Measurements from ENCODE around the gene RBM33. TPM values are rescaled to one million over a fixed set of nuclear protein-coding genes. Genes with fewer than 3 reads are reported as not detected.

RBM33 gene
- total RNA-seq, 1 experiment from 2014 or later = 73.6 TPM

DNA sequence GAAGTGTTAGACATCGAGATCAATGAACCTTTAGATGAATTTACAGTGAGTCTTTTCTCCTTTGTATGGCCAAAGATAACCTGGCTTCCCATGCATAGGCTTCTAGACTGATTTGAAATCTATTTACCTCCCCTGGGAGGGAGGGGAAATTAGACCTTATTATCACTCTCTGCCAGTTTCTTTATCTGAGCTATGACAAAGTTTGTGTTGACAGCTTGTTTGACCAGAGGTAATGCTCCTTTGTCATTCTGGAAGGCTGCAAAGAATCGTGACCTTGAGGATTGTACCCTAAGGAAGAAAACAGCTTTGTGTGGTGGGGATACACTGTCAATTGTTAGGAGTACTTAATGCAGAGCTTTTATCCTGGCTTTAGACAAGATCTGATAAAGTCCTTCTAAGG lies 36.4 kb downstream of the RBM33 start:
- ChIA-PET CTCF (no interaction called here), POLR2A (ENCODE audit: low non-redundant PET) (no interaction called here)
- peaks cover 15% of the 10 kb centered on the region for H3K4me1 ChIP-seq (ENCODE audit: insufficient read depth, low read length, poor library complexity, severe bottlenecking)

DNA sequence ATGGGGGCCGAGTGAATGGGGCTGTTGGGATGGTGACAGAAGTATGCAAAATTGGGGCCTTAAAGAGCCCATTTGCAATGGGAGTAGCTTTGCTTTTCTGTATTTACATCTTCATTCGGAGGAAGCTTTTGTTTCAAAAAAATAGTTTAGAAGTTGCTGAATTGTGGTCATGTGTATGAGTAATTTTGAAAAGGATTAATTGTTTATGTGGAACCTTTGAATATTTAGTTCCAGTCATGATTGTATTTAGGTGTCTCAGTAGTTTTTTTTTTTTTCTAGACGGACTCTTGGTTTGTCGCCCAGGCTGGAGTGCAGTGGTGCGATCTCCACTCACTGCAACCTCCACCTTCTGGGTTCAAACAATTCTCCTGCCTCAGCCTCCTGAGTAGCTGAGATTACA lies 37.2 kb downstream of the RBM33 start:
- Histone ChIP-seq H3K27ac (ENCODE audit: low read depth, low read length, poor library complexity, severe bottlenecking) (no peak overlapping the region), H3K4me3 (ENCODE audit: low read depth, low read length, poor library complexity, severe bottlenecking) (no peak overlapping the region), H3K9me3 (ENCODE audit: low read depth, low read length, poor library complexity, severe bottlenecking) (no peaks in the 10 kb centered on the region), H3K27me3 (replicated peaks; ENCODE audit: insufficient read depth, low read depth, low read length, poor library complexity) (no peaks in the 10 kb centered on the region), H3K4me1 (ENCODE audit: insufficient read depth, low read length, poor library complexity, severe bottlenecking) (peaks cover 11% of the 10 kb centered on the region), H3K36me3 (ENCODE audit: insufficient read depth, low read length, poor library complexity, severe bottlenecking) (peaks cover 18% of the 10 kb centered on the region)
- CTCF ChIA-PET = no interaction called here
- POLR2A ChIA-PET (ENCODE audit: low non-redundant PET) = no interaction called here
- TF ChIP-seq, protein P1, sequence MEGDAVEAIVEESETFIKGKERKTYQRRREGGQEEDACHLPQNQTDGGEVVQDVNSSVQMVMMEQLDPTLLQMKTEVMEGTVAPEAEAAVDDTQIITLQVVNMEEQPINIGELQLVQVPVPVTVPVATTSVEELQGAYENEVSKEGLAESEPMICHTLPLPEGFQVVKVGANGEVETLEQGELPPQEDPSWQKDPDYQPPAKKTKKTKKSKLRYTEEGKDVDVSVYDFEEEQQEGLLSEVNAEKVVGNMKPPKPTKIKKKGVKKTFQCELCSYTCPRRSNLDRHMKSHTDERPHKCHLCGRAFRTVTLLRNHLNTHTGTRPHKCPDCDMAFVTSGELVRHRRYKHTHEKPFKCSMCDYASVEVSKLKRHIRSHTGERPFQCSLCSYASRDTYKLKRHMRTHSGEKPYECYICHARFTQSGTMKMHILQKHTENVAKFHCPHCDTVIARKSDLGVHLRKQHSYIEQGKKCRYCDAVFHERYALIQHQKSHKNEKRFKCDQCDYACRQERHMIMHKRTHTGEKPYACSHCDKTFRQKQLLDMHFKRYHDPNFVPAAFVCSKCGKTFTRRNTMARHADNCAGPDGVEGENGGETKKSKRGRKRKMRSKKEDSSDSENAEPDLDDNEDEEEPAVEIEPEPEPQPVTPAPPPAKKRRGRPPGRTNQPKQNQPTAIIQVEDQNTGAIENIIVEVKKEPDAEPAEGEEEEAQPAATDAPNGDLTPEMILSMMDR (conservative IDR thresholded peaks at IDR 0.05; ENCODE audit: low read depth, low read length) = no peak
- no peak for TF ChIP-seq EZH2 (IDR thresholded peaks at IDR 0.05; ENCODE audit: borderline replicate concordance, low read depth, low read length, poor library complexity, severe bottlenecking)
- no TSS peak for BruUV-seq (replicated peaks)
- no peak for DNase-seq (ENCODE audit: low spot score)
- intact Hi-C loops (cut with micrococcal nuclease; ENCODE audit: unreplicated experiment) = no loop called here

More for the DNA sequence above, 36.4 kb downstream of the RBM33 start:
- no peaks in the 10 kb centered on the region for H3K9me3 ChIP-seq (ENCODE audit: low read depth, low read length, poor library complexity, severe bottlenecking)
- BruUV-seq (replicated peaks) = no TSS peak
- no peak for TF ChIP-seq EZH2 (IDR thresholded peaks at IDR 0.05; ENCODE audit: borderline replicate concordance, low read depth, low read length, poor library complexity, severe bottlenecking)
- TF ChIP-seq, protein P1 (conservative IDR thresholded peaks at IDR 0.05; ENCODE audit: low read depth, low read length) = no peak
- no peak for DNase-seq (ENCODE audit: low spot score)
- no peak overlapping the region for H3K27ac ChIP-seq (ENCODE audit: low read depth, low read length, poor library complexity, severe bottlenecking)
- H3K4me3 ChIP-seq (ENCODE audit: low read depth, low read length, poor library complexity, severe bottlenecking) = no peak overlapping the region
- intact Hi-C loops (cut with micrococcal nuclease; ENCODE audit: unreplicated experiment) = no loop called here
- H3K36me3 ChIP-seq (ENCODE audit: insufficient read depth, low read length, poor library complexity, severe bottlenecking) = peaks cover 15% of the 10 kb centered on the region
- H3K27me3 ChIP-seq (replicated peaks; ENCODE audit: insufficient read depth, low read depth, low read length, poor library complexity) = no peaks in the 10 kb centered on the region

GRCh38 chr7:155682484-155682883 lies 38.0 kb downstream of the RBM33 start:
- Histone ChIP-seq H3K4me3 (ENCODE audit: low read depth, low read length, poor library complexity, severe bottlenecking) (no peak overlapping the region), H3K9me3 (ENCODE audit: low read depth, low read length, poor library complexity, severe bottlenecking) (no peaks in the 10 kb centered on the region), H3K36me3 (ENCODE audit: insufficient read depth, low read length, poor library complexity, severe bottlenecking) (peaks cover 18% of the 10 kb centered on the region), H3K4me1 (ENCODE audit: insufficient read depth, low read length, poor library complexity, severe bottlenecking) (peaks cover 8% of the 10 kb centered on the region), H3K27me3 (replicated peaks; ENCODE audit: insufficient read depth, low read depth, low read length, poor library complexity) (no peaks in the 10 kb centered on the region), H3K27ac (ENCODE audit: low read depth, low read length, poor library complexity, severe bottlenecking) (no peak overlapping the region)
- no peak for DNase-seq (ENCODE audit: low spot score)
- ChIA-PET CTCF (no interaction called here), POLR2A (ENCODE audit: low non-redundant PET) (no interaction called here)
- BruUV-seq (replicated peaks) = no TSS peak
- intact Hi-C loops (cut with micrococcal nuclease; ENCODE audit: unreplicated experiment) = no loop called here
- no peak for TF ChIP-seq EZH2 (IDR thresholded peaks at IDR 0.05; ENCODE audit: borderline replicate concordance, low read depth, low read length, poor library complexity, severe bottlenecking)
- TF ChIP-seq, protein P1 (conservative IDR thresholded peaks at IDR 0.05; ENCODE audit: low read depth, low read length) = no peak
